ENCODE data around the gene OR10H4. TPM values are rescaled to one million over a fixed set of nuclear protein-coding genes. Genes with fewer than 3 reads are reported as not detected.

The OR10H4 gene
- polyA plus RNA-seq, 1 experiment: not detected

DNA sequence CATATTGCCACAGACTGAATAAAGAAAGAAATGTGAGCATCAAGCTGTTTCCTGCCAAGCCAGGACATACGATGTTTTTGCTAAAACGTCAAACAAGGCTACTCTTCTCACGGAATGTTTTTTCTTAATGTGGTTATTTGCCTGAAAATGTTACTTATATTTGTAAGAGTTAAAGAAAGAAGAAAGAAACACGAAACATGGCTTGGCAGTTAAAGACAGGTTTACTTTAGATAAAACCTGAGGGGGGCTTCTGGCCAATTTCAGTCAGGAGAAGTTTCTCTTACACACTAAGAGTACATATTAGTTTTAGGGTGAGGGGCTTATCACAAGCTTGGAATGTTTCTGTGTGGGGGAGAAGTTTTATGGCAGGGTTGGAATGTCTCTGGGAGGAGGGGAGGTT is 4.4 kb upstream of the OR10H4 start:
- H3K4me3 ChIP-seq (ENCODE audit: low read depth, low read length): no peak overlapping the region
- TF ChIP-seq CTCF (IDR thresholded peaks at IDR 0.05; ENCODE audit: low read depth, low read length): no peak
- CTCF ChIA-PET: no interaction called here
- POLR2A ChIA-PET: no interaction called here
- H3K27me3 ChIP-seq (ENCODE audit: control insufficient read depth, insufficient read depth, low read length): no peaks in the 10 kb centered on the region
- peaks cover 2% of the 10 kb centered on the region; the same call in 1 of the 2 replicates for H3K9me3 ChIP-seq (ENCODE audit: control insufficient read depth, insufficient read depth, low read length)
- no peak overlapping the region for H3K27ac ChIP-seq (ENCODE audit: low read depth, low read length)
- DNase-seq (ENCODE audit: low read depth, low spot score): no peak

DNA sequence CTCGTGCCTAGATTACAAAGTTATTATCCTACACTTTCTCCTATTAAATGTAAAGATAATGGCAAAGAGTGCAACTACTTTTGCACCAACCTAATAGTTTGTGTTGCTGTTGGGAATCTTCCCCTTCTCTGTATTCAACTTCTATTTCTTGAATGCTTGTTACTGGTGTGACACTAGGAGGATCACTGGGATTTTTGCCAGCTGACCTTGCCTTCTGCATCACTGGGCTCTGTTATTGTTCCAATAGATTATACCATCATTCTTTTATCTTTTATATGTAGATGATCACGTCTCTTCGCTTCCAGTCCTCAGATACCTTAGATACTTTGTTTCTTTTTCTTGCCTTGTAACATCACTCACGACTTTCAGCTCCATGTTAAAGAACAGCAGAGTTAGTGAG is 3.5 kb upstream of the OR10H4 start:
- no peak for DNase-seq (ENCODE audit: low read depth, low spot score)
- TF ChIP-seq CTCF (IDR thresholded peaks at IDR 0.05; ENCODE audit: low read depth, low read length): no peak
- no peak overlapping the region for H3K27ac ChIP-seq (ENCODE audit: low read depth, low read length)
- no peak overlapping the region for H3K4me3 ChIP-seq (ENCODE audit: low read depth, low read length)
- CTCF ChIA-PET: no interaction called here
- POLR2A ChIA-PET: no interaction called here
- H3K27me3 ChIP-seq (ENCODE audit: control insufficient read depth, insufficient read depth, low read length): no peaks in the 10 kb centered on the region
- peaks cover 2% of the 10 kb centered on the region; the same call in 1 of the 2 replicates for H3K9me3 ChIP-seq (ENCODE audit: control insufficient read depth, insufficient read depth, low read length)

DNA sequence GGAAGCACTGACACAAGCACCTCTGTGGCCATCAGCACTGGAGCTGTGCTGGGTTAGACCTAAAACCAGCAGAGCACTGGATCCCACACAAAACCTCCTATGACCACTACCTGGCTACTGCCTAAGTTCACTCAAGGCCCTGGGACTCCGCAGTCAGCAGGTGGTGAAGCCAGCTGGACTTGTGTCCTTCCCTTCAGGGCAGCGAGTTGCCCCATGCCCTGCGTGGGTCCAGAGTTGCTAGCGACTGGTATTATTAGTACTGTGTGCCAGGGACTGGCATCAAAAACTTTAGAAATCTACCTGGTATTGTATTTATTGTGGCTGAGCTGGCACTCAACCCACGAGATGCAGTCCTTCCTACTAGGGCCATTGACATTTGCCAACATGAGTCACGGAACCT is 6.0 kb downstream of the OR10H4 start:
- Histone ChIP-seq H3K27me3 (ENCODE audit: control insufficient read depth, insufficient read depth, low read length) (no peaks in the 10 kb centered on the region), H3K27ac (ENCODE audit: low read depth, low read length) (no peak overlapping the region), H3K4me3 (ENCODE audit: low read depth, low read length) (no peak overlapping the region), H3K9me3 (ENCODE audit: control insufficient read depth, insufficient read depth, low read length) (no peaks in the 10 kb centered on the region)
- TF ChIP-seq CTCF (IDR thresholded peaks at IDR 0.05; ENCODE audit: low read depth, low read length): no peak
- DNase-seq (ENCODE audit: low read depth, low spot score): no peak
- ChIA-PET POLR2A (no interaction called here), CTCF (no interaction called here)

GRCh38 chr19:15962319-15962718 is 13.5 kb downstream of the OR10H4 start:
- DNase-seq (ENCODE audit: low read depth, low spot score): no peak
- no peak for TF ChIP-seq CTCF (IDR thresholded peaks at IDR 0.05; ENCODE audit: low read depth, low read length)
- ChIA-PET POLR2A (no interaction called here), CTCF (no interaction called here)
- Histone ChIP-seq H3K9me3 (ENCODE audit: control insufficient read depth, insufficient read depth, low read length) (peaks cover 7% of the 10 kb centered on the region), H3K27me3 (ENCODE audit: control insufficient read depth, insufficient read depth, low read length) (no peaks in the 10 kb centered on the region), H3K4me3 (ENCODE audit: low read depth, low read length) (no peak overlapping the region), H3K27ac (ENCODE audit: low read depth, low read length) (no peak overlapping the region)

GRCh38 chr19:15964231-15964630 is 15.4 kb downstream of the OR10H4 start:
- CTCF ChIA-PET: no interaction called here

More at GRCh38 chr19:15964231-15964630, 15.4 kb downstream of the OR10H4 start:
- POLR2A ChIA-PET: no interaction called here
- no peak for DNase-seq (ENCODE audit: low read depth, low spot score)
- Histone ChIP-seq H3K27me3 (ENCODE audit: control insufficient read depth, insufficient read depth, low read length) (no peaks in the 10 kb centered on the region), H3K27ac (ENCODE audit: low read depth, low read length) (no peak overlapping the region), H3K9me3 (ENCODE audit: control insufficient read depth, insufficient read depth, low read length) (peaks cover 7% of the 10 kb centered on the region), H3K4me3 (ENCODE audit: low read depth, low read length) (no peak overlapping the region)
- TF ChIP-seq CTCF (IDR thresholded peaks at IDR 0.05; ENCODE audit: low read depth, low read length): no peak

All from AG04450 (cell line).